ENCODE results near the gene SLC23A3.

The SLC23A3 gene

GRCh38 chr2:219176818-219177551, 7.2 kb upstream of the SLC23A3 start, which contains the start of gene CNPPD1:
Gene CNPPD1, minus strand, starts transcription at chr2:219176925. Its CDS starts 97 bp downstream, at chr2:219176828.
- FAIRE-seq (peak; percentile 38), DNase-seq (ENCODE audit: insufficient read length, low spot score) (peak; percentile 73)

GRCh38 chr2:219175928-219176817, 6.3 kb upstream of the SLC23A3 start:
- DNase-seq (ENCODE audit: insufficient read length, low spot score) = peak; percentile 38
- FAIRE-seq = peak; percentile 85

DNA sequence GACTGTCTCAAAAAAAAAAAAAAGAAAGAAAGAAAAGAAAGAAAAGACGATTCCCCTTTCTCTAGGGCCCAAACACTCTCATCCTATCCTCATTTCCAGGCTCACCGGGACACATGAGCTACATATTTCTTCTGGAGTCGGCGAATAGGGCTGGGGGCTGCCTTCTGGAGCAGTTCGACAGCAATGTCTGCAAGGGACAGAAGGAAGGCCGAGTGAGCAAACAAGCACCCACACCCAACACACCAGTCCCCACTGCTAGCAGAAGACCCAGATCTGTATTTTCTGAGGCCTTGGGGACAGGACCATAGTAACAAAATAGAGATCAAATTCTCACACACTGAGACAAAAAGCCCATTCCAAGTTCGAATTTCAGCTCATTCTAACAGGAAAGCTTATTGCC, 5.7 kb upstream of the SLC23A3 start:
- DNase-seq (ENCODE audit: insufficient read length, low spot score) (no peak), FAIRE-seq (no peak)

GRCh38 chr2:219174801-219175200, 5.0 kb upstream of the SLC23A3 start:
- FAIRE-seq (no peak), DNase-seq (ENCODE audit: insufficient read length, low spot score) (no peak)

DNA sequence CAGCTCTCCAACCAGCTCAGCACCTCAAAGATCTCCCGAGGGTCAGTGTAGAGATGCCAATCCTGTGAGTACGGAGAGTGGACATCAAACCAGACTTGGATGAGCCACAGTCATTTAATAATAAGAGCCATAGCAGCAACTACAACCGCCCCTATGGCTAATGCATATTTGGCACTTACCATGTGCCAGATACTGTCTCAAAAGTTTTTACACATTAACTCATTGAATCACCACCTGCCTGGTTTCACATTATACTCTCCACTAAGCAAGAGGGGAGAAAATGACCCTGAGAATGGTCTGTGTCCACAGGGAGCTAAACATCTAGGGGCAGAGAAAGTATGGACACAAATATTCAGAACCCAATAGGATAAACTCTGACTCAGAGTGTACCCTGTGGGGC, 4.3 kb upstream of the SLC23A3 start:
- FAIRE-seq (no peak), DNase-seq (ENCODE audit: insufficient read length, low spot score) (no peak)

GRCh38 chr2:219173176-219173575, 3.3 kb upstream of the SLC23A3 start:
- no peak for FAIRE-seq
- DNase-seq (ENCODE audit: insufficient read length, low spot score) = no peak

GRCh38 chr2:219172231-219173154, 2.7 kb upstream of the SLC23A3 start:
- DNase-seq (ENCODE audit: insufficient read length, low spot score) (no peak), FAIRE-seq (no peak)

DNA sequence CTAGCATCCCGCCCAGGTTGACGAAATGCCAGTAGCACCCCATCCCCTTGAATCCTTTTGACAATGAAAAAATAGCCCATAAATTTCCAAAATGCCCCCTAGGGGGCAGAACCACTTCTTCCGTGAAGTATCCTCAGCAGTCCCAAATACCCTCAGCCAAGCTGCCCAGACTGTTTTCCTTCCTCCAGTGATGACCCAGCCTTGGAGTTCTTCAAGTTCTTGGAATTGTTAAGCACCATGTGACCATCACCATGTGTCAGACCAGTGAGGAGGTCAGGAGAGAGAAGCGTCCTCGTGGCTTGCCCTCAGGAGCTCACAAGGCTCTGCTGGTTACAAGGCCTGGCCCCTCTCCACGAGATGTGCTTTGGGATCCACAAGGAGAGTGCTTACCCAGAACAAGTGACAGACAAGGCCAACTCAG, 1.4 kb upstream of the SLC23A3 start:
- DNase-seq (ENCODE audit: insufficient read length, low spot score) (peak; percentile 65), FAIRE-seq (peak; percentile 20)

GRCh38 chr2:219168932-219169331, 897 bp downstream of the SLC23A3 start:
- no peak for DNase-seq (ENCODE audit: insufficient read length, low spot score)
- no peak for FAIRE-seq

- no peak for FAIRE-seq
- no peak for DNase-seq (ENCODE audit: insufficient read length, low spot score)
Observed at GRCh38 chr2:219168526-219168925, 1.3 kb downstream of the SLC23A3 start.

DNA sequence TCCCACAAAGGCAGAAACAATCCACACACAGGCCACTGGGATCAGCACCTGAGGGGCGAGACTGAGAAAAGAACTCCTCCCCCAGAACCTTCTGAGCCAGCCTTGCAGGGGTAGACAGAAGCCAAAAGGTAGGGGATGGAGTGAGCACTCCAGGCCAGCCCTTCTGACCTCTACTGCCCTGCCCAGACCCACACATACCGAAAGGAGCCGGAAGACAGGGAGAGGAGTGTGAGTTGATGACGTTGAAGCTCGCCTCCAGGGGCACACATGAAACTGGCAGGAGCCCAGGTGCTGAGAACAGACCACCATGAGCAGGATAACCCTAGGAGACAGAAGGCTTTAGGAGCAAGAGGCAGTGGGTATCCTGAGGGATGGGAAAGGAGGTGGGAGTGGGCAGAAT, 1.8 kb downstream of the SLC23A3 start:
- DNase-seq (ENCODE audit: insufficient read length, low spot score) (no peak), FAIRE-seq (no peak)

DNA sequence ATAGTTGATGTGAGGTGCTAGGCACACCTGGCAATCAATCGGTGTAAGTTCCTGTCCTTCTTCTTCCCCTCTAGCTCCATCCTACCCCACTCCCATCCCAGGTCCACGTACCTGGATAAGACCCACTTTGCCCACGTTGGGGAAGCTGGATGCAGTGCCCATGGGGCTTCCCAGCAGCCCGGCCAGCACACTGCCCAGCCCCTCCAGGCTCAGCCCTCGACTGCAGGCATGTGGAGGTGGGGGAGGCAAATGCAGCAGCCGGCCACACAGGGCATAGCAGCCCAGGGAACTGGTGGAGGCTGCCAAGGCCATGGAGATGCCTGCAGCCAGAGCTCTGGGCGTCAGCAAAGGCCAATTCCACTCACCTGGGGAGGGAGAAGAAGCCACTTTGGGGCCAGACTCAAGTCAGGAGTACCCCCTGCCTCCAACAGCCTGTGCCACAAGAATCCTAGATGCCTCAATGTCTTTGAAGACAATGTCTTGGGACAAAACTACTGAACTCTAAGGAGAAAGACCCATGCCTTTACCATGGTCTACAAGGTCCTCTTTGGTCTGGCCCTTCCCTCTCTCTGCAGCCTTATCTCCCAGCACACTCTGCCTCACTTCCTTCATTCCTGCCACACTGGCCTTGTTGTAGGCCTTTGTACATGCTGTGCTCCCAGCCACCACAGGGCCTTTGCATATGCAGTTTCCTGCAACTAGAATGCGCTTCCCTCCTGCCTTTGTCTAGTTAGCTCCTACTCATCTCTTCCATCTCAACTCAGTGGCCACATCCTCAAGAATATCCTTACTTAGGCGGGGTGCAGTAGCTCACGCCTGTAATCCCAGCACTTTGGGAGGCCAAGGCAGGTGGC, 4.5 kb downstream of the SLC23A3 start:
- DNase-seq (ENCODE audit: insufficient read length, low spot score) = no peak

GRCh38 chr2:219163156-219163555, 6.7 kb downstream of the SLC23A3 start:
- no peak for FAIRE-seq
- no peak for DNase-seq (ENCODE audit: insufficient read length, low spot score)

More for the DNA sequence above, 4.5 kb downstream of the SLC23A3 start:
- no peak for FAIRE-seq

DNA sequence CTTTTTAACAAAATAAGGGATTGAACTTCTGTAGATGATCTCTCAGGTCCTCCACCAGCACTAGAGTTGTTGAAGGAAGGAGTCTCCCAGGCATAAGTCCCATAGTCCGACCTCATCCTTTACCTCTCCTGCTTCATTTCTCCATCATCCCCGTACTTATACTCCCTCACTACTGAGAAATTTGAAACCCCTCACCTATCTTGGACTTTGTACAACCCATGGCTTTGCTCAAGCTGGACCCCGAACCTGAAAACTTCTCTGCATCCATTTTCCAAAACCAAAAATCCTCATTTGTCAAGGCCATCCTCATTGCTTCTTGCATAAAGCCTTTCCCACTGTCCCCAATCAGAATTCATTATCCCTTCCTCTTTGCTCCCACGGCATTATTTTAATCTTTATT, 8.7 kb downstream of the SLC23A3 start:
- FAIRE-seq (no peak), DNase-seq (ENCODE audit: insufficient read length, low spot score) (no peak)

DNA sequence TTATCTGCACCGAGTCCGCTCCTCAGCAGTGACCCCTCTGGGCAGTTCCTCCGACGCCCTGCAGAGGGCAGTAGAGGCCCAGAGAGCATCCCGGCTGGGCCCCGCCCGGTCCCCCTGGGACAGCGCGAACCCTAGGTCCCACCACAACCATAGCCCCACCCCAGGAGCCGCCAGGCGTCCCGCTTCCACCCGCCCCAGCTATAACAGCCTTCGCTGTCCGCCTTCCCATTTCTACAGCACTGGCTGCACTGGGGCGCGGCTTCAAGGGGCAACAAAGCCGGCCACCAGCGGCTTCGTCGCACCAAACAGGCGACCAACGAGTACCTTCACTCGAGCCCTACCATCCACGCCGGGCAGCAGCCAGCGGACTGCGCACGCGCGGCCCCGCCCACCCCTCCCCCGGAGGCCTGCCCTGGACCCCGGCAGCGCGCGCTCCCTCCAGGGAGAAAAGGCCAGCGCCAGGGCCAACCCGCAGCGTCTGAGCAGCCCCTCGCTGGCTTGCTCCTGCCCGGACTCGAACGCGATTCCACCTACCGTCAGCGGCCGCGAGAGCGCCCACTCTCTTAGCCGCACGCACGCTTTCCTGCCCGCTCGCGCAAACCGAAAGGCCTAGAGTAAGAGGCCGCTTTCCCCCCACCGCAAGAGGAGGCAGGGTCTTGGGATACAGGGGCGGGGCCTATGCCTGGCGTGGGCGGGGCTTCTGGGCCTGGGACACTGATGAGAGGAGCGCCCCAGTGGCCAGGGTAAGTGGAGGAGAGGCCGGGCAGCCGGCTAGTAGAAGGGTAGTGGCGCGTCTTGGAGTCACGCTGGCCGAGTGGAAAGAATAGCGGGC, 9.4 kb downstream of the SLC23A3 start, which contains the start of gene NHEJ1:
TSS of gene NHEJ1 (minus strand) at position 630 of the 832 bp plus-strand sequence. CDS start 2,453 bp downstream, outside the sequence.
- FAIRE-seq = no peak
- peak; percentile 91 for DNase-seq (ENCODE audit: insufficient read length, low spot score)

GRCh38 chr2:219159771-219160185, 10.1 kb downstream of the SLC23A3 start:
- no peak for FAIRE-seq
- no peak for DNase-seq (ENCODE audit: insufficient read length, low spot score)

DNA sequence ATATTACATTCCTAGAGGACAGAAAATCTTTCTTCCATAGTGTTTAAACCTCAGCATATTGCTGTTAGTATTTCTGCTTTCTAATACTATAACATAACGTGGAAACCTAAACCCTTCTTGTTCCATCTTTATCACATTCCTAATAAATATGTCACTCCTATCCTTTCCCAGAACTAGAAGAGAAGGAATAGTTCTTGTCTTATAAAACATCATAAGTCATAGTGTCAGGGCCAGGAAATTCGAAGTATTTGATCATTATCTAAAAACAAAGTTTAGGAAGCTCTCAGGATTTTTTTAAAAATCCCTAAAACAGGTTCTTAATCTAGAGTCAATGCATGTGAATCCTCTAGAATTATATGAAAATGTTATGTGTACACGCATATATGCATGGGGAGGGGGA, 11.2 kb downstream of the SLC23A3 start:
- DNase-seq (ENCODE audit: insufficient read length, low spot score) = no peak
- FAIRE-seq = no peak

DNA sequence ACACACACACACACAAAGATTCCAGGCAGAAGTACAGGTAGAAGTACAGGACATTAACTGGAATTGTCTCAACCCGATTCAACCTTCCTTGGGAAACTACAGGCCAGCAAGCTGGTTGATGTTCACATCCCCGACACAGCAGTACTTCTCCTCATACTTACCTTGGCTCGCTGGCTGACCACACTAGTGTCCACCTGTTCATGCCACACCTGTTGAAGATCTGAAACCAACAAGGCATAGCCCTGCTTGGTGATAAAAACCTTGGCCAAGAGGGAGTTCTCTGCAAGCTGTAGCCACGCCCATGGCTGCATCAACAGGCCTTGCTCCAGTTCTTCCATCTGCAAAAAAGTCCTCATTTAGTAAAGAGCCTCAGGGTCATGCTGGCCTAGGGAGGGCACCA, 11.8 kb downstream of the SLC23A3 start:
- DNase-seq (ENCODE audit: insufficient read length, low spot score) = no peak
- FAIRE-seq = no peak

- no peak for FAIRE-seq
Observed at GRCh38 chr2:219157396-219157795, 12.4 kb downstream of the SLC23A3 start.

More at GRCh38 chr2:219157396-219157795, 12.4 kb downstream of the SLC23A3 start:
- DNase-seq (ENCODE audit: insufficient read length, low spot score) = no peak
